Dedifferentiated amniotic fluid mesenchymal stem cell (primary cell): ENCODE measurements around the gene RPL21.

Source experiments
- DNase-seq: peaks from one replicate; pipeline ENCODE4 v3.0.0-alpha.2; 2016; ENCODE audit errors: extremely low spot score

RPL21 gene

GRCh38 chr13:27258637-27259386 is 7.5 kb downstream of the RPL21 start:
- no peak for DNase-seq

GRCh38 chr13:27259831-27260230 is 8.5 kb downstream of the RPL21 start:
- no peak for DNase-seq

DNA sequence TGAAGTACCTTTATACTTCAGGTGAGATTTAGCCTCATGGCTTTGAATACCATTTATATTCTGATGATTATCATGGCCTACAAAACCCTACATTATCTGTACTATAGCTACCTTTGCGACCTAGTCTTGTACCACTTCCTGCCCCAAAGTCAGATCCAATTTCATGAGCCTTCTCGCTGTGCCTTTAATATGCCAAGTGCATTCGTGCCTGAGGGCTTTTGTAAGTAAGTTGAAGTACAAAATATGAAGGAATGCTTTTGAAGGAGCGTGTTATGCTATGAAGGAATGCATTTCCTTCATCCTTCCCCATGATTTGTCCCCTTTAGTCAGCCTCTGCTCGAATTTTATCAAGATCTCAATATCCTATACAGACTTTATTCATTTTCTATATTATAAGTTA is 10.0 kb downstream of the RPL21 start:
- DNase-seq: peak; percentile 61

GRCh38 chr13:27263438-27263837 is 12.1 kb downstream of the RPL21 start:
- no peak for DNase-seq

- DNase-seq: peak; percentile 37
Measured at GRCh38 chr13:27264181-27264580, 12.8 kb downstream of the RPL21 start.

GRCh38 chr13:27264648-27265047 is 13.3 kb downstream of the RPL21 start:
- no peak for DNase-seq

GRCh38 chr13:27266917-27267316 is 15.6 kb downstream of the RPL21 start:
- DNase-seq: no peak

DNA sequence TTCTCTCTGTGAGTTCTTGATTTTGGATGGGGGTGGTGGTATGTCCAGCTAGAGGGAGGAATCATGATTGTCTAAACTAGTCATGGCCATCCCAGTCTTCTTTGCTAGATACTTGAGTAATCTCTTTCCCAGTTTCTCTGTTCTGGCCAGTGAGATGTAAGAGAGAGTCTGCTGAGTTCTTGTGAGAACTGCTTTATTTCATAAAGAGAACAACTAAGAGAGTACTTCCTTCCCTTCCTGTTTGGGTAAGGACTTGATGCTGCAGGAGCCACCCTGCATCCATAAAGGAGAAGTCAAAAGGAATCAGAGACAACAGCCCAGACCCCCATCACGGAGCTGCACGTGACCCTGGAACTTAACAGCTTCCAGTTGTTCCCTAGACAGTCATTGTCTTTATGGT is 16.2 kb downstream of the RPL21 start:
- no peak for DNase-seq

GRCh38 chr13:27269114-27269665 is 17.8 kb downstream of the RPL21 start:
- no peak for DNase-seq

DNA sequence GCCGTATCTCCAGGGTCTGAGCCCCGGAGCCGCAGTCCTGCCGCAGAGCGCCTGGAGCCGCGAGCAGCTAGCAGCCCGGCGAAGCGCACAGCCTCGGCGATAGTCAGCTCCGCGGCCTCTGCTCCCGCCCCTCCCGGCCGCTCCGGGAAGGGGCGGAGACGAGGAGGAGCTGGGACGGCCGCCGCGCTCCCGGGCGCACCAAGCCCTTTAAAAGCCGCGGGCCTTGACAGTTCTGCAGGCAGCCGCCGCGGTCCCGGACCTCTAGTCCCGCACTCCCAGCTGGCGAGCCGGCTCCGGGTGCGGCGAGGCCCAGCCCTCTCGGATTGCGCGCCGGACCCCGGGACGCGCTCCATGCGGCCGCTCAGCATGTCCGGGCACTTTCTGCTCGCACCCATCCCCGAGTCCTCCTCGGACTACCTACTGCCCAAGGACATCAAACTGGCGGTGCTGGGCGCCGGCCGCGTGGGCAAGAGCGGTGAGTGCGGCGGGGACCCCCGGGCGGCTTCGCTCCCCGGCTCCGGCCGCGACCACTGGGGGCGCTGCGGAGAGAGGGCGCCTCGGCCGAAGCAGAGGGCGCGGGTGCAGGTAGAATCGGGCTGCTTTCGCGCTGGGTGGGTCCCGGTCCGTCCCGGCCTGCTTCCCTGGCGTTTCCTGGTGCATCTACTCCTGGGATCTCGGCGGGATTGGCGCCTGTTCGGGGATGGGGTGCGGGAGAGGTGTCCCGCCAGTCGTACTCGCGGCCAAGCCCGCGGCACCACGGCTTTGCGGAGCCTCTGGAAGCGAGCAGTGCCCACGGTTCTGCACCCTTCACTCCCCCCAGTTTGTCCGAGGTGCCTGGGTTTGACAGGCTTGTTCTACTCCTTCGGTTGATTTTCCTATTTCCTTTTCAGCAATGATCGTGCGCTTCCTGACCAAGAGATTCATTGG is 19.5 kb downstream of the RPL21 start, which contains the start of gene RASL11A:
TSS of gene RASL11A (plus strand) at position 237 of the 927 bp plus-strand sequence. CDS start at position 352, 115 bp downstream.
- peak; percentile 72 for DNase-seq

DNA sequence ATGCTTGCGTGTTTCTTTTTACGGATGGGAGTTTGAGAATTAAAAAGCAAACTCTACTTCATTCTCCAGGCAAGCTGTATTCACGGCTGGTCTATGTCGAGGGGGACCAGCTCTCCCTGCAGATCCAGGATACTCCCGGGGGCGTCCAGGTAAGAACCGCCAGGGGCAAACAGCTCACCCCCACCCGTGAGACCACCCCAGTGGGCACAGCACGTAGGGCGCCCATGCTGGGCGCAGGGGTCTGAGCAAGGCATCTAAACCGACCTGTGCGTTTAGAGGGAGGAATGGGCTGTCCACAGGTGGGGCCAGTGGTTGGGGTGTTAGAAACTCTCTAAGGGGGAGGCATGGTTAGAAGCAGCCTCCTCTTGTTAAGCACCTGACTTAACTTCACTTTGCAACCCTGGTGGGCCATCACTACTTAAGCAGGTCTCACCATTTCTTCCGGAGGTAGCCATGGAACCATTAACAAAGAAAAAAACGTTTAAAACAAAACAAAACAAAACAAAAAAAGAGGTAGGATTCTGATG is 20.3 kb downstream of the RPL21 start:
- DNase-seq: no peak

GRCh38 chr13:27273658-27274425 is 22.5 kb downstream of the RPL21 start:
- DNase-seq: no peak

GRCh38 chr13:27274631-27275030 is 23.3 kb downstream of the RPL21 start:
- no peak for DNase-seq

DNA sequence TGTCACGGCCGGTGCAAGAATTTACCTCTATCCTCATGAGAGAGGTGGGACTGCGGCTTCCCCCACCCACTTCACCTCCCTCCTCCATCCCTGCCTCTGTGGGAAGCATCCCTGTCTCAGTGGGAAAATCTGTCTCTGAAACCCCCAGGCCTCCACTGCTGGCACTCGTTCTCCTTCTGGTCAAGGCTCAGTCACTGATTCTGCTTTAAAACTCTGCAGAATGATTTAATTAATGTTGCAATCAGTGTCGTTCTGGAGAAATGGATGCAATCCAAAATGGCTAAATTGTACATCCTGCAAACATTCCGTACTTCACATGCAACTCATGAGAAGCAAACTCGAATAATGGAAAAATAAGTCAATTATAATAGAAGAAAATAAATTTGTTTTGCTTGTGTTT is 24.8 kb downstream of the RPL21 start:
- peak; percentile 62 for DNase-seq

- DNase-seq: no peak
Measured at GRCh38 chr13:27279506-27279905, 28.1 kb downstream of the RPL21 start.

GRCh38 chr13:27280009-27280656 is 28.8 kb downstream of the RPL21 start:
- no peak for DNase-seq

GRCh38 chr13:27280841-27281240 is 29.5 kb downstream of the RPL21 start:
- no peak for DNase-seq

- no peak for DNase-seq
Measured at GRCh38 chr13:27281420-27281819, 30.1 kb downstream of the RPL21 start.

DNA sequence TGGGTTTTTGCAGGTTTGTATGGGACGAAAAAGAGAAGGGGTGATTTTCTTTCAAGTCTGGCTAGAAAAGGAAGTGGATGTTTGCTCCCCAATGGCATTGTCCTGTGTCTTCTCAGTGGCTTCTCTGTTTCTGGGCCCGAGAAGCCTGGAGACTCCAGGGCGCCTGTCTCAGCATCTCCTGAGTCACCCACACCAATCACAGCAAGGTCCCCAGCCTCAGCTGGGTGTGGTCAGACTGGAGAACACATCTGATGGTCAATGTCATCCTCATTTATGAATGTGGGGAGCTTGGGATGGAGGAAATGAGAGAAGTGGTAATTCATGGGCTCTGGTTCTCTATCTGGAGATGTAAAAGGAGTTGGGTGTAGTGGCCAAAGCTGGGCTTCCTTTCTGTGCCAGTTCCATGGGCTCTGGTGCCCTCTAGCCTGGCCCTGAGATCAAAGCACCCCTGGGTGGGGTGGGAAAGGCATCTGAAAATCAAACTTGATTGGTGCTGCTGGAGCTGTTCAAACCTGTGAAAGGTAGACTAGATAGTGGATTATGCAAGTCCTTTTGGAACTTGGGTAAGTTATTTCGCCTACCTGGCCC is 32.6 kb downstream of the RPL21 start:
- DNase-seq: no peak

DNA sequence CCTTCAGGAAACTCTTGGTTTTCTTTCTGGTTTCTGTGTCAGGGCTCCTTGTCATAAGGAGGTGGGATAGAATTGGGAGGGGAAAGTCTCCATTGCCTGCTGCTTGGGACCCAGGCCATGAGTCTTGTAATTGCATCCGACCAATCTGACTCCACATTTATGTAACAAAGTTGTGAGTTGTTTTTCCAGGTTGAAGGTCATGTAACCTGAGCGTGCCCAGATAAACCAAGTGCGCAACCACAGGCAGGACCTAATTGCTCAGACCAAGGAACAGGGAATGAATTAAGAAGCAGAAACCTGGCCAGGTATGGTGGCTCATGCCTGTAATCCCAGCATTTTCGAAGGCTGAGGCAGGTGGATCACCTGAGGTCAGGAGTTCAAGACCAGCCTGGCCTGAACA is 37.0 kb downstream of the RPL21 start:
- no peak for DNase-seq
